SU-DHL-6 (cell line): ENCODE data around the gene FARS2.

Experiments used
- EZH2phosphoT487 ChIP-seq: fragments of 200-600 bp; sonication (generic), shearing (Covaris generic); conservative IDR thresholded peaks from 2 replicates; pipeline ENCODE4 v1.6.1; 2018; ENCODE audit warnings: mild to moderate bottlenecking, antibody characterized with exemption, low read length, moderate library complexity, mixed read lengths
- TF ChIP-seq, protein P1 (sequence below): fragments of 200-600 bp; sonication (generic); IDR thresholded peaks from one replicate; pipeline ENCODE4 v1.5.1; 2017; ENCODE audit warnings: antibody characterized with exemption, mild to moderate bottlenecking, low read length, moderate library complexity; ENCODE audit not compliant: insufficient read depth, poor library complexity, severe bottlenecking

DNA sequence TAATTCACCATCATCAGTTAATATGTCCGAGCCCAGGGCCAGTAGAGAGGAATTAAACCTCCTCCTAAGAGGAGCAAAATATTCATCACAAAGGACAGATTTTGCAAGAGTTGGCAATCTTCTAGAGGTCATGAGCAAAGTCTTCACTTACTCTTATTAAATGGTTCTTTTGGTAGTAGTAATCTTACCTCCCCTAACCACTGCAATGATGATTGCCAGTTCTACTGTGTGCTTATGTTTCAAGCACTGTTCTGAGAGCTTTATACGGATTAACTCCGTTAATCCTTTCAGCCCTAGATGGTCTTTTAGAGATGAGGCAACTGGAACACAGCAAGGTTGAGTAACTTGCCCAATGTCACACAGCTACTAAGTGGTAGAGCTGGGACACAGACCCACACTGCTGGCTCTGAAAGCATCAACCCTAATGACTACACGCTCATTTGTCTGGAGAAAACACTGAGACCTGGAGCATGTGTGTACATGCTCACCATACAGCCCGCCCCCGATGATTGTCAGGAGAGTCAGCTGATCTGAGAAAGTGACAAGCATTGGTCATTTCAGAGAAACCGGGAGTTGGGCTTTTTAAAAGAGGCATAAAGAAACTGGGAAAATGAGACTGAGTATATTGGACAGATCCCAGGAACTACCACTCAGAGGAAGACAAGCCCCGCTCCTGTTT lies 469.4 kb downstream of the FARS2 start:
- TF ChIP-seq, protein P1, sequence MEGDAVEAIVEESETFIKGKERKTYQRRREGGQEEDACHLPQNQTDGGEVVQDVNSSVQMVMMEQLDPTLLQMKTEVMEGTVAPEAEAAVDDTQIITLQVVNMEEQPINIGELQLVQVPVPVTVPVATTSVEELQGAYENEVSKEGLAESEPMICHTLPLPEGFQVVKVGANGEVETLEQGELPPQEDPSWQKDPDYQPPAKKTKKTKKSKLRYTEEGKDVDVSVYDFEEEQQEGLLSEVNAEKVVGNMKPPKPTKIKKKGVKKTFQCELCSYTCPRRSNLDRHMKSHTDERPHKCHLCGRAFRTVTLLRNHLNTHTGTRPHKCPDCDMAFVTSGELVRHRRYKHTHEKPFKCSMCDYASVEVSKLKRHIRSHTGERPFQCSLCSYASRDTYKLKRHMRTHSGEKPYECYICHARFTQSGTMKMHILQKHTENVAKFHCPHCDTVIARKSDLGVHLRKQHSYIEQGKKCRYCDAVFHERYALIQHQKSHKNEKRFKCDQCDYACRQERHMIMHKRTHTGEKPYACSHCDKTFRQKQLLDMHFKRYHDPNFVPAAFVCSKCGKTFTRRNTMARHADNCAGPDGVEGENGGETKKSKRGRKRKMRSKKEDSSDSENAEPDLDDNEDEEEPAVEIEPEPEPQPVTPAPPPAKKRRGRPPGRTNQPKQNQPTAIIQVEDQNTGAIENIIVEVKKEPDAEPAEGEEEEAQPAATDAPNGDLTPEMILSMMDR: no peak
- TF ChIP-seq EZH2phosphoT487: no peak
